ENCODE results near the gene KCNS3.

DNA sequence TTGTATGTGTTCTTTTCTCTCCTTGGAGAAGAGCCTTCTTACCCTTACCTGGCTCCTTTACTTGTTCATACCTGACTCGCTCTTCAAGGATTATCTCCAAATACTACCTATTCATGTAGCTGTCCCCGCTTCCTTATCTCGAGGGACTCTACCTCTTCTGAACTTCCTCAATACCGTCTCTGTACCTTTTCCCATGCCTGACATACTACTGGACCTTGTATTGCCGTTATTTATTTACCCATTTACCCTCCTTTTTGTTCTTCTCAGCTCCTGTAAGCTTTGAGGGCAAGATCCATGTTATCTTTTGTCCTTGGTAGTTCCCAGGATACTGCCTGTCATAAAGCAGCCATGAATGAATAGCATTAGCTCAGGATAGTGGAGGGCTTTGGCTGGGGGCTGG lies 32.5 kb downstream of the KCNS3 start:
- TF ChIP-seq NBN (IDR thresholded peaks at IDR 0.05; ENCODE audit: low read depth) (no peak), ZFP1 (CRISPR knock-in tag; IDR thresholded peaks at IDR 0.05) (no peak), BRD4 (IDR thresholded peaks at IDR 0.05) (no peak), EP300 (IDR thresholded peaks at IDR 0.05; ENCODE audit: low read length) (no peak), POLR2AphosphoS5 (IDR thresholded peaks at IDR 0.05; ENCODE audit: control insufficient read depth, insufficient read depth, low read depth, low read length) (no peak)
